HEK293 (cell line): ENCODE measurements around the gene PRXL2C.

Experiments
- CTCF ChIA-PET: fragments of 350-600 bp; formaldehyde crosslinking; extraction: SDS; loops from one replicate; lab custom pipeline; 2021; ENCODE audit warnings: antibody characterized with exemption; lab: Yijun Ruan, JAX
- POLR2A ChIA-PET: fragments of 300-600 bp; formaldehyde crosslinking; extraction: SDS; loops from one replicate; lab custom pipeline; 2020; ENCODE audit warnings: antibody characterized with exemption, inconsistent platforms; lab: Yijun Ruan, JAX
- H3K27ac ChIP-seq: fragments of 200-500 bp; sonication (Bioruptor generic); 2 replicates; pipeline ENCODE4 v1.5.1; 2014; ENCODE audit warnings: low read depth, low read length, control low read depth, inconsistent platforms; ENCODE audit errors: extremely low read depth
- H3K36me3 ChIP-seq, 2 experiments: fragments of 200-500 bp in 1 of 2; sonication (Bioruptor generic) in 1 of 2; 1 replicate in 1 of 2; 2 replicates in 1 of 2; pipeline ENCODE4 v1.5.1; 2014 to 2017; ENCODE audit warnings: inconsistent platforms in 2 of 2, low read length in 2 of 2; ENCODE audit not compliant: control insufficient read depth in 2 of 2, insufficient read depth in 1 of 2
- H3K4me1 ChIP-seq: fragments of 200-500 bp; sonication (Bioruptor generic); 2 replicates; pipeline ENCODE4 v1.5.1; 2014; ENCODE audit warnings: mild to moderate bottlenecking, low read length, inconsistent platforms; ENCODE audit not compliant: control insufficient read depth, insufficient read depth
- H3K4me3 ChIP-seq: 2 replicates; pipeline ENCODE4 v1.5.1; 2011; ENCODE audit warnings: low read depth, mild to moderate bottlenecking, control low read depth, low read length, moderate library complexity
- H3K9me3 ChIP-seq: fragments of 200-500 bp; sonication (Bioruptor generic); 2 replicates; pipeline ENCODE4 v1.5.1; 2014; ENCODE audit warnings: low read depth, low read length, inconsistent platforms; ENCODE audit not compliant: control insufficient read depth, insufficient read depth
- FEZF1 ChIP-seq: fragments of 450-650 bp; formaldehyde crosslinking; IDR thresholded peaks from 2 replicates; pipeline ENCODE4 v1.5.1; 2016; ENCODE audit warnings: missing biosample characterization, missing genetic modification characterization
- KLF1 ChIP-seq: fragments of 450-650 bp; formaldehyde crosslinking; IDR thresholded peaks from 2 replicates; pipeline ENCODE4 v1.5.1; 2016; ENCODE audit warnings: missing biosample characterization, missing genetic modification characterization
- MYNN ChIP-seq: fragments of 450-650 bp; formaldehyde crosslinking; IDR thresholded peaks from 2 replicates; pipeline ENCODE4 v1.5.1; 2016; ENCODE audit warnings: missing biosample characterization, missing genetic modification characterization, borderline replicate concordance
- SP3 ChIP-seq: fragments of 450-650 bp; formaldehyde crosslinking; IDR thresholded peaks from 2 replicates; pipeline ENCODE4 v1.5.1; 2016; ENCODE audit warnings: missing biosample characterization, missing genetic modification characterization
- TSHZ1 ChIP-seq: fragments of 450-650 bp; formaldehyde crosslinking; IDR thresholded peaks from 2 replicates; pipeline ENCODE4 v1.5.1; 2016; ENCODE audit warnings: missing biosample characterization, missing genetic modification characterization, borderline replicate concordance
- ZNF112 ChIP-seq: fragments of 450-650 bp; formaldehyde crosslinking; IDR thresholded peaks from 2 replicates; pipeline ENCODE4 v1.5.0; 2017; ENCODE audit warnings: missing biosample characterization, missing genetic modification characterization
- ZNF157 ChIP-seq: fragments of 450-650 bp; formaldehyde crosslinking; IDR thresholded peaks from 2 replicates; pipeline ENCODE4 v1.5.1; 2016; ENCODE audit warnings: missing biosample characterization, missing genetic modification characterization
- ZNF239 ChIP-seq: fragments of 450-650 bp; formaldehyde crosslinking; IDR thresholded peaks from 2 replicates; pipeline ENCODE4 v1.5.1; 2016; ENCODE audit warnings: missing biosample characterization, missing genetic modification characterization
- ZNF274 ChIP-seq, 2 experiments: fragments of 200-500 bp in 1 of 2; fragments of 450-650 bp in 1 of 2; sonication (Bioruptor generic) in 1 of 2; formaldehyde crosslinking in 1 of 2; IDR thresholded peaks; 2 replicates each; pipeline versions ENCODE4 v1.5.1 to v1.6.1; 2014 to 2016; ENCODE audit warnings: borderline replicate concordance in 1 of 2, inconsistent platforms in 1 of 2, low read length in 1 of 2, missing biosample characterization in 1 of 2, missing genetic modification characterization in 1 of 2
- ZNF302 ChIP-seq: fragments of 450-650 bp; formaldehyde crosslinking; IDR thresholded peaks from 2 replicates; pipeline ENCODE4 v1.5.1; 2016; ENCODE audit warnings: missing biosample characterization, missing genetic modification characterization, low read depth
- ZNF639 ChIP-seq: fragments of 450-650 bp; formaldehyde crosslinking; IDR thresholded peaks from 2 replicates; pipeline ENCODE4 v1.5.1; 2016; ENCODE audit warnings: missing biosample characterization, missing genetic modification characterization
- ZNF660 ChIP-seq: fragments of 450-650 bp; IDR thresholded peaks from 2 replicates; pipeline ENCODE4 v1.5.1; 2018; ENCODE audit warnings: missing biosample characterization, mild to moderate bottlenecking, missing genetic modification characterization
- ZNF830 ChIP-seq: fragments of 450-650 bp; IDR thresholded peaks from 2 replicates; pipeline ENCODE4 v1.5.0; 2018; ENCODE audit warnings: missing biosample characterization, missing genetic modification characterization, low read depth, mild to moderate bottlenecking, moderate library complexity
- TF ChIP-seq, protein P1 (sequence below): fragments of 450-650 bp; formaldehyde crosslinking; IDR thresholded peaks from 2 replicates; pipeline ENCODE4 v1.5.1; 2016; ENCODE audit warnings: missing biosample characterization, missing genetic modification characterization
- TF ChIP-seq, protein P2 (sequence below): fragments of 450-650 bp; formaldehyde crosslinking; IDR thresholded peaks from 2 replicates; pipeline ENCODE4; 2016; ENCODE audit warnings: missing biosample characterization, missing genetic modification characterization

The PRXL2C gene

GRCh38 chr9:96649620-96650324 is 5.3 kb downstream of the PRXL2C start:
- POLR2A ChIA-PET, result no interaction called here
- TF ChIP-seq SP3 (tag by site-specific recombination), result no peak
- TF ChIP-seq ZNF639, result no peak
- TF ChIP-seq, all 188 proteins: peak for 0
- Histone ChIP-seq H3K27ac (no peak overlapping the region), H3K9me3 (no peaks in the 10 kb centered on the region), H3K36me3 (peaks cover 18 to 49% of the 10 kb centered on the region in 2 experiments), H3K4me1 (no peaks in the 10 kb centered on the region), H3K4me3 (no peak overlapping the region)
- CTCF ChIA-PET, result interaction anchor here (0.6 to 1.3 kb wide), 2 partner anchors 140 to 1120 kb away, joined by 3 read pairs; no protein-coding TSS in a partner anchor

DNA sequence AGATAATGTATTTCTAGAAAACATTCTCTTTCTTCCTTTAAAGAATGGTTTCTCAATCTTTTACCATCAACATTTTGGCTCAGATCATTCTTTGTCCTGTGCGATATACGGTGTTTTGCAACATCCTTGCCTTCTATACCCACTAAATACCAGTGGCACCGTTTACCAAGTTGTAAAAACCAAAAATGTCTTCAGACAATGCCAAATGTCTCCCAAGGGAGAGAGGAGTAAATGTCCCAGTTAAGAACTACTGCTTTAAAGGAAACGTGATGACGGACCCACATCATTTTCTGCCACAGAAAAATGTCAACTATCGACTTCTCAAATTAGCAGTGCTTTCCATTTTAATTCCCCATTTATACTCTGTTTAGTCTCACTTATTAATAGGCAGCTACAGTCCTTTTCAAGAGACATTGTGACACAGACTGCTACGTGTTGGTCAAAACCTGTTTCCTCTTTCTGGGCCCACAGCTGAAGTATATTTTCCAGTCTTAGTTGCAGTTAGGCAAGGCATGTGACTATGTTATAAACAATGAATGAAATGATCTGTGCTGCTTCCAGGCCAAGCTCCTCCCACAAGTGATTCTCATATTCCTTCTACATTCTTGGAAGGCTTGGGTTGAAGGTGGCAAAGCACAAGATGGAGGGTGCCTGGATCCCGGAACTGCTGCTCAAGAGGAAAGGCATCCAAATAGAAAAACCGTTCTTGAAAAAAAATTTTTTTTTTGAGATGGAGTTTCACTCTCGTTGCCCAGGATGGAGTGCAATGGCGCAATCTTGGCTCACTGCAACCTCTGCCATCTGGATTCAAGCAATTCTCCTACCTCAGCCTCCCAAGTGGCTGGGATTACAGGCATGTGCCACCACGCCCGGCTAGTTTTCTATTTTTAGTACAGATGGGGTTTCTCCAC is 8.8 kb downstream of the PRXL2C start:
- Histone ChIP-seq H3K4me3 (no peak overlapping the region), H3K27ac (no peak overlapping the region), H3K9me3 (no peaks in the 10 kb centered on the region)
- POLR2A ChIA-PET, result no interaction called here
- TF ChIP-seq ZNF274 (IDR thresholded peaks at IDR 0.05; ENCODE audit: low read length) (no peak), ZNF274 (tag by site-specific recombination; IDR thresholded peaks at IDR 0.05; ENCODE audit: borderline replicate concordance) (no peak), SP3 (tag by site-specific recombination) (no peak), FEZF1 (no peak), ZNF302 (tag by site-specific recombination) (no peak), ZNF157 (no peak), ZNF112 (tag by site-specific recombination) (no peak), MYNN (tag by site-specific recombination) (no peak), ZNF660 (tag by site-specific recombination) (no peak), ZNF239 (no peak)
- TF ChIP-seq, protein P1, sequence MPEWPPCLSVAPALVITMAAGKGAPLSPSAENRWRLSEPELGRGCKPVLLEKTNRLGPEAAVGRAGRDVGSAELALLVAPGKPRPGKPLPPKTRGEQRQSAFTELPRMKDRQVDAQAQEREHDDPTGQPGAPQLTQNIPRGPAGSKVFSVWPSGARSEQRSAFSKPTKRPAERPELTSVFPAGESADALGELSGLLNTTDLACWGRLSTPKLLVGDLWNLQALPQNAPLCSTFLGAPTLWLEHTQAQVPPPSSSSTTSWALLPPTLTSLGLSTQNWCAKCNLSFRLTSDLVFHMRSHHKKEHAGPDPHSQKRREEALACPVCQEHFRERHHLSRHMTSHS (tag by site-specific recombination), result no peak
- TF ChIP-seq, all 188 proteins: peak for 0
- CTCF ChIA-PET, result interaction anchor here (0.7 to 1.2 kb wide), 3 partner anchors 20 to 197 kb away, joined by 3 to 4 read pairs (median 4); no protein-coding TSS in a partner anchor
- H3K4me1 ChIP-seq, result no peaks in the 10 kb centered on the region
- H3K36me3 ChIP-seq, result peaks cover 18 to 59% of the 10 kb centered on the region in 2 experiments

- no peak overlapping the region for H3K27ac ChIP-seq
- H3K4me1 ChIP-seq, result no peaks in the 10 kb centered on the region
- peaks cover 6 to 40% of the 10 kb centered on the region in 2 experiments; a peak in 2 of 3 replicates for H3K36me3 ChIP-seq
- ChIA-PET POLR2A (no interaction called here), CTCF (no interaction called here)
- H3K4me3 ChIP-seq, result no peak overlapping the region
- H3K9me3 ChIP-seq, result no peaks in the 10 kb centered on the region
- peak; percentile 71; the same call in 1 of the 2 replicates for TF ChIP-seq KLF1
- TF ChIP-seq ZNF830, result no peak
Observed at GRCh38 chr9:96644137-96644536, 11.0 kb downstream of the PRXL2C start.

DNA sequence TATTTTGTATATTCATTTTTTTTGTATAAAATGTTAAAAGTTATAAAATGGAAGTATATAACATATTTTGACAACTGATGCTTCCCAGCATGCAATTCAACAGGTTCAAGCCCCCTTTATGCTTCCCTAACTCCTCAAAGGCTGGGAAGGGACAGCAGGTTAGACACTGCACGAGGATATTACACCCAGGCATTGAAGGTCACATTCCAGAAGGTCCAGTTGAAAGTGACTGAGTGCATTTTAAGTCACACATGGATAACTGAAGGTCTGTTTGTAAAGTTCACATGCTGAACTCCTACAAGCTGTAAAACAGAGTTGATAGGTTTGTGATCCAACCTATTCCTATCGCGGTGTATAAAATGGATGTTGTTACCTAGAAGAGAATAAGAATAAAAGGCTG is 13.6 kb downstream of the PRXL2C start:
- CTCF ChIA-PET, result no interaction called here

More for the DNA sequence above, 13.6 kb downstream of the PRXL2C start:
- Histone ChIP-seq H3K4me1 (no peaks in the 10 kb centered on the region), H3K4me3 (no peak overlapping the region), H3K36me3 (peaks cover 0 to 27% of the 10 kb centered on the region in 2 experiments; a peak in 2 of 3 replicates), H3K27ac (no peak overlapping the region), H3K9me3 (no peaks in the 10 kb centered on the region)
- POLR2A ChIA-PET, result no interaction called here
- TF ChIP-seq TSHZ1 (tag by site-specific recombination), result no peak
- TF ChIP-seq, protein P2, sequence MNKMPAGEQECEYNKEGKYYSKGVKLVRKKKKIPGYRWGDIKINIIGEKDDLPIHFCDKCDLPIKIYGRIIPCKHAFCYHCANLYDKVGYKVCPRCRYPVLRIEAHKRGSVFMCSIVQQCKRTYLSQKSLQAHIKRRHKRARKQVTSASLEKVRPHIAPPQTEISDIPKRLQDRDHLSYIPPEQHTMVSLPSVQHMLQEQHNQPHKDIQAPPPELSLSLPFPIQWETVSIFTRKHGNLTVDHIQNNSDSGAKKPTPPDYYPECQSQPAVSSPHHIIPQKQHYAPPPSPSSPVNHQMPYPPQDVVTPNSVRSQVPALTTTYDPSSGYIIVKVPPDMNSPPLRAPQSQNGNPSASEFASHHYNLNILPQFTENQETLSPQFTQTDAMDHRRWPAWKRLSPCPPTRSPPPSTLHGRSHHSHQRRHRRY (tag by site-specific recombination), result no peak
